Measurements from ENCODE around the gene SLC15A3. TPM values are rescaled to one million over a fixed set of nuclear protein-coding genes. Genes with fewer than 3 reads are reported as not detected.

SLC15A3 gene
- total RNA-seq: 5.0 to 7.4 TPM (median 5.2 TPM) in 3 replicates

- peak within 1 kb of the TSS; percentile 77 for H3K27ac Mint-ChIP-seq
- H3K27me3 Mint-ChIP-seq (ENCODE audit: low read depth): peaks cover 49% of the 10 kb centered on the region
- H3K36me3 Mint-ChIP-seq: no peaks in the 10 kb centered on the region
- DNase-seq (ENCODE audit: low spot score in 2 of 2, unreplicated experiment in 2 of 2): no peak
- peak within 1 kb of the TSS; percentile 58 for H3K4me3 Mint-ChIP-seq
- TF ChIP-seq, protein P1, sequence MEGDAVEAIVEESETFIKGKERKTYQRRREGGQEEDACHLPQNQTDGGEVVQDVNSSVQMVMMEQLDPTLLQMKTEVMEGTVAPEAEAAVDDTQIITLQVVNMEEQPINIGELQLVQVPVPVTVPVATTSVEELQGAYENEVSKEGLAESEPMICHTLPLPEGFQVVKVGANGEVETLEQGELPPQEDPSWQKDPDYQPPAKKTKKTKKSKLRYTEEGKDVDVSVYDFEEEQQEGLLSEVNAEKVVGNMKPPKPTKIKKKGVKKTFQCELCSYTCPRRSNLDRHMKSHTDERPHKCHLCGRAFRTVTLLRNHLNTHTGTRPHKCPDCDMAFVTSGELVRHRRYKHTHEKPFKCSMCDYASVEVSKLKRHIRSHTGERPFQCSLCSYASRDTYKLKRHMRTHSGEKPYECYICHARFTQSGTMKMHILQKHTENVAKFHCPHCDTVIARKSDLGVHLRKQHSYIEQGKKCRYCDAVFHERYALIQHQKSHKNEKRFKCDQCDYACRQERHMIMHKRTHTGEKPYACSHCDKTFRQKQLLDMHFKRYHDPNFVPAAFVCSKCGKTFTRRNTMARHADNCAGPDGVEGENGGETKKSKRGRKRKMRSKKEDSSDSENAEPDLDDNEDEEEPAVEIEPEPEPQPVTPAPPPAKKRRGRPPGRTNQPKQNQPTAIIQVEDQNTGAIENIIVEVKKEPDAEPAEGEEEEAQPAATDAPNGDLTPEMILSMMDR (IDR thresholded peaks at IDR 0.05; ENCODE audit: unreplicated experiment): no peak
- H3K9me3 Mint-ChIP-seq: no peaks in the 10 kb centered on the region
- peaks cover 29% of the 10 kb centered on the region for H3K4me1 Mint-ChIP-seq
Observed at GRCh38 chr11:60951904-60952741, at the start of gene SLC15A3. Gene SLC15A3, minus strand, starts transcription at chr11:60952176. Its CDS starts 625 bp downstream, at chr11:60951551.

DNA sequence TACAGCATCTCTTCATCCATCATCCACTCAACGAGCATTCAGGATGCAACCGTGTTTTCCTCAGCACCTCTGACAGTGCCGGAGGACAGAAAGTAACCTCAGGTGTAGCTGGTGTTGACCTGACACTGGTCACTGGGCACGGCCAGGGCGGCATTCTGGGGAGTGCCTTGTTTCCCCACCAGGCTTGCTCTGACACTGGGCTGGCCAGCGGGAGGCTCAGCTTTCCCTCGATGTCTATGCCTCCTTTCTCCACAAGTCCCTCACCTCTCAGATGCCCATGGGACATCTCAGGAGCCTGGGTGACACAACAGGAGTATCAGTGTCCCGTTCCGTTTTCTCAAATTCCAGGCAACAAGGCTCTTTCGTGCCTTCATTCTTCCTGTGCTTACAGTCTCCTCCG, 48.5 kb upstream of the SLC15A3 start:
- Mint-ChIP-seq H3K9me3 (no peaks in the 10 kb centered on the region), H3K4me3 (no peak overlapping the region), H3K27ac (no peak overlapping the region), H3K27me3 (ENCODE audit: low read depth) (peaks cover 27% of the 10 kb centered on the region), H3K4me1 (peaks cover 28% of the 10 kb centered on the region), H3K36me3 (no peaks in the 10 kb centered on the region)
- no peak for DNase-seq (ENCODE audit: low spot score in 2 of 2, unreplicated experiment in 2 of 2)
- TF ChIP-seq, protein P1 (IDR thresholded peaks at IDR 0.05; ENCODE audit: unreplicated experiment): no peak

DNA sequence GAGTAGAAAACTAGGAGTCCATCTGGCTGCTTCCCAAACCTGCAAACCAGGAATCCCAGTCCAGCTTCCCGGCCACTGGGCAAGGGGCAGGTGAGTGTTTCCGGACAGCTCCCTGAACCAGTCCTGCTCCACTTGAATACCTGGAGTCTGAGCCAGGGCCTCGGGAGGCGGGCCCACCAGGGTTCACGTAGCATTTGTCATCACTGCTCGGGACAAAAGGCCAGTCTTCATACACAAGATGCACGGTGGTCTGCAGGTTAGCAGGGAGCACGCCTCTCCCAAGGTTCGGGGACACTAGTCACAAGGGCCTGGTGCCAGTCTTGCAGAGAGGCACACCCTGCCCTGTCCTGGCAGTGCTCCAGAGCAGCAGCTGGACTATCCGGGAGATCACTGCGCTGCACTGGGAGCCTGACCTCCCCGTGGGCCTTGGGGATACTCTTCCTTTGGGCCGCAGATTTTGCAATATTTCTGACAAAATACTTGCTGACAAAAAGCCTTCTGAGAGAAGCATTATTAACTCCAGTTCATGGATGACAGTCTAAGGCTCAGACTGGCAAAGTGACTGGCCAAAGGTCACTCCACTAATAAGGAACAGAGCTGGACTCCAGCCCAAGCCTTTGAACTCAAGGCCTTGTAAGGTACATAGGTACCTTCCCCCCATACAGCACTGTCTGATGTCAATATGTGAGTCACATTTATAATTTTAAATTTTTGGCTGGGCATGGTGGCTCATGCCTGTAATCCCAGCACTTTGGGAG, 44.6 kb upstream of the SLC15A3 start:
- no peak for DNase-seq (ENCODE audit: low spot score in 2 of 2, unreplicated experiment in 2 of 2)
- Mint-ChIP-seq H3K27ac (no peak overlapping the region), H3K27me3 (ENCODE audit: low read depth) (peaks cover 30% of the 10 kb centered on the region)

DNA sequence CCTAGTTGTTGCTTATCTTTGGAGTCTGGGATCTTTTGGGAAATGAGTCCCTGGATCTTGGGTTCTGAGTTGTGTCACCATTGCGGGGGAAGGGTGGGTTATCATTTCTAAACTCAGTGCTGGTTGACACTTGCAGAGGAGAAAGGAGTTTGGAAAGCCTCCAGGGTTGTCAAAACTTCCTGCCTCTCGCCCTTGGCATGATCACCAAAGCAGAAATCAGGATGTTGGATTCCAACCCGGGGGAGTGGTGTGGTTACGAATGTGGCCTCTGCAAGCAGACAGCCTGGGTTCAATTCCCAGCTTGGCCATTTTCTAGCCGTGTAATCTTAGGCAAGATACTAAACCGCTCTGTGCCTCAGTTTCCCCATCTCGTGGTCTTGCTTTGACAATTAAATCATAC, 43.8 kb upstream of the SLC15A3 start:
- H3K4me3 Mint-ChIP-seq: no peak overlapping the region
- H3K4me1 Mint-ChIP-seq: peaks cover 24% of the 10 kb centered on the region
- no peak for DNase-seq (ENCODE audit: low spot score in 2 of 2, unreplicated experiment in 2 of 2)
- H3K27ac Mint-ChIP-seq: no peak overlapping the region
- TF ChIP-seq, protein P1 (IDR thresholded peaks at IDR 0.05; ENCODE audit: unreplicated experiment): no peak
- H3K27me3 Mint-ChIP-seq (ENCODE audit: low read depth): peaks cover 29% of the 10 kb centered on the region
- no peaks in the 10 kb centered on the region for H3K36me3 Mint-ChIP-seq
- H3K9me3 Mint-ChIP-seq: no peaks in the 10 kb centered on the region

More for the DNA sequence above, 44.6 kb upstream of the SLC15A3 start:
- Mint-ChIP-seq H3K4me1 (peaks cover 24% of the 10 kb centered on the region), H3K4me3 (no peak overlapping the region), H3K36me3 (no peaks in the 10 kb centered on the region), H3K9me3 (no peaks in the 10 kb centered on the region)
- TF ChIP-seq, protein P1 (IDR thresholded peaks at IDR 0.05; ENCODE audit: unreplicated experiment): no peak

- DNase-seq (ENCODE audit: low spot score in 2 of 2, unreplicated experiment in 2 of 2): no peak
- peaks cover 24% of the 10 kb centered on the region for H3K4me1 Mint-ChIP-seq
- H3K4me3 Mint-ChIP-seq: no peak overlapping the region
- H3K27ac Mint-ChIP-seq: no peak overlapping the region
- H3K9me3 Mint-ChIP-seq: no peaks in the 10 kb centered on the region
- H3K27me3 Mint-ChIP-seq (ENCODE audit: low read depth): peaks cover 28% of the 10 kb centered on the region
- TF ChIP-seq, protein P1 (IDR thresholded peaks at IDR 0.05; ENCODE audit: unreplicated experiment): no peak
- no peaks in the 10 kb centered on the region for H3K36me3 Mint-ChIP-seq
Observed at GRCh38 chr11:60994541-60995080, 42.6 kb upstream of the SLC15A3 start.
